Vagina (tissue), 2 donors: Measurements from ENCODE around the gene SPPL2A.

Experiments
- POLR2AphosphoS5 ChIP-seq, 2 donors: sonication (generic); formaldehyde crosslinking; IDR thresholded peaks; one replicate each; pipeline ENCODE4 v1.9.0; 2017; ENCODE audit warnings: antibody characterized with exemption in 2 of 2, mild to moderate bottlenecking in 2 of 2, low read depth in 1 of 2; ENCODE audit not compliant: insufficient read depth in 1 of 2
- TF ChIP-seq, protein P1 (sequence below), 3 experiments: fragments of 450-650 bp in 2 of 3; fragments of 200-600 bp in 1 of 3; sonication (generic) in 1 of 3; IDR thresholded peaks; one replicate each; pipeline ENCODE4 v1.5.1; 2017 to 2019; ENCODE audit warnings: antibody characterized with exemption in 3 of 3, mild to moderate bottlenecking in 2 of 3, moderate library complexity in 2 of 3

DNA sequence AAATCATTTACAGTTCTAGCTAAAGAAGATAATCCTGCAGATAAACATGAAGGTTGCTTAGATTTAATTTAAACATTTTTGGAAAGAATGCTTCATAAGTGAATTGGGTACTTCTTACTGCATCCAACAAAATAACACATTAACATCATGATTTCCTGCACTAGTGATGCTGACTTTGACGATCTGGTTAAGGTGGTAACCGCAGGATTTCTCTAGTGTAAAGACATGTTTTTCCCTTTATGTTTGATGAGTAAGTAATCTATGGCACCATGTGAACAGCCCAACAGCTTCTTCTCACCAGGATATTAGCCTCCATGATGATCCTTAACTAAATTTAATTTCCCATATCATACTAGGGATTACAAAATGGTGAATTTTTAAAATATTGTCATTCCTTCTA lies 14.1 kb downstream of the SPPL2A start:
- TF ChIP-seq, protein P1, sequence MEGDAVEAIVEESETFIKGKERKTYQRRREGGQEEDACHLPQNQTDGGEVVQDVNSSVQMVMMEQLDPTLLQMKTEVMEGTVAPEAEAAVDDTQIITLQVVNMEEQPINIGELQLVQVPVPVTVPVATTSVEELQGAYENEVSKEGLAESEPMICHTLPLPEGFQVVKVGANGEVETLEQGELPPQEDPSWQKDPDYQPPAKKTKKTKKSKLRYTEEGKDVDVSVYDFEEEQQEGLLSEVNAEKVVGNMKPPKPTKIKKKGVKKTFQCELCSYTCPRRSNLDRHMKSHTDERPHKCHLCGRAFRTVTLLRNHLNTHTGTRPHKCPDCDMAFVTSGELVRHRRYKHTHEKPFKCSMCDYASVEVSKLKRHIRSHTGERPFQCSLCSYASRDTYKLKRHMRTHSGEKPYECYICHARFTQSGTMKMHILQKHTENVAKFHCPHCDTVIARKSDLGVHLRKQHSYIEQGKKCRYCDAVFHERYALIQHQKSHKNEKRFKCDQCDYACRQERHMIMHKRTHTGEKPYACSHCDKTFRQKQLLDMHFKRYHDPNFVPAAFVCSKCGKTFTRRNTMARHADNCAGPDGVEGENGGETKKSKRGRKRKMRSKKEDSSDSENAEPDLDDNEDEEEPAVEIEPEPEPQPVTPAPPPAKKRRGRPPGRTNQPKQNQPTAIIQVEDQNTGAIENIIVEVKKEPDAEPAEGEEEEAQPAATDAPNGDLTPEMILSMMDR (IDR thresholded peaks at IDR 0.05) = no peak
- no peak for TF ChIP-seq POLR2AphosphoS5 (IDR thresholded peaks at IDR 0.05; ENCODE audit: insufficient read depth in 1 of 2, low read depth in 1 of 2)
